A172 (cell line): Measurements from ENCODE around the gene SYT2. TPM values are rescaled to one million over a fixed set of nuclear protein-coding genes. Genes with fewer than 3 reads are reported as not detected.
"Not testable (repeated sequence)": the region's sequence is repeated elsewhere in the genome, so short reads cannot be mapped to it uniquely, and the experiment has no call there.

ENCODE experiments used
- DNase-seq: peaks from one replicate; pipeline ENCODE4 v3.0.0-alpha.2; 2015; ENCODE audit warnings: low spot score
- total RNA-seq: library from RNA; depleted of rRNA; stranded (reverse); fragments of >200 nt; shearing (Covaris generic); gene quantifications from 2 replicates; pipeline ENCODE4 v1.2.3, GENCODE V29; 2014

SYT2 gene
- total RNA-seq, 1 experiment from 2014 or later: not detected

GRCh38 chr1:202592146-202592545 is 118.1 kb downstream of the SYT2 start:
- no peak for DNase-seq

DNA sequence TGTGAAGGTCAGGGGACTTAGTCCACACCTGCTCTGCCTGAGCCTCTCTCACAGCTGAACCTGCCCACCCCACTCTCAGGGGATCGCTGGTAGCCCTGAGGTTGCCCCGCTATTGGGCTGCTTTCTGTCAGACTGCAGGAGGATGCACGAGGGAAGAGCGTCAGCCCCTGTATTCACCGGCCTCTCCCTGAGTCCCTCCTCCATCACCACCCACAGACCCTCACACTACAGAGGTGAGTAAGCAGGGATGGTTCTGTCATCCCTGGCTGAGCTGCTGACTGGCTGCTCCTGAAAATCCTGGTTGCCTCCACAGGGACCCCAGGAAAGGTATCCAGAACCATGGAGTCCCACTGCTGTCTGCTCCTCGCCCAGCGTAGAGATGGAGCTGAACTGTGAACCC is 118.7 kb downstream of the SYT2 start:
- no peak for DNase-seq

DNA sequence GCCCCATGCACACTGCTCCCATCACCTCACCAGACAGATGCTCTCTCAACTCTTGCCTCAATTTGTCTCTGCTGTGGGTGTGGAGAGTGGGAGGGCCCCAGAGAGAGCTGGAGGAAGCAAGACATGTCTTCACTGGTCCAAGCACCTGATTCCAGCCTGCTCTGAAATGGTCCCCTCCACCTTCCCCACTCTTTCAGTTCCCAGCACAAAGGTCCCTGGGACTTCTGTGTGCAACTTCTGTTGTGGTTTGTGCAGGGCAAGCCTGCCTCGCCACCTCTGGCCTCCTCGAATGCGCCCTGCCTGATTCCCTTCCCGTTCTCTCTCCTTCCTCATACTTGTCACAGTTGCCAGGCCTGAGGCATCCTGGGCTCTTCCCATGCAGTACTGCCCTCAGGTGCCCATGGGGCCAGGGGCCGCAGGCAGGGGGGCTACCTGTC is 119.3 kb downstream of the SYT2 start:
- no peak for DNase-seq

DNA sequence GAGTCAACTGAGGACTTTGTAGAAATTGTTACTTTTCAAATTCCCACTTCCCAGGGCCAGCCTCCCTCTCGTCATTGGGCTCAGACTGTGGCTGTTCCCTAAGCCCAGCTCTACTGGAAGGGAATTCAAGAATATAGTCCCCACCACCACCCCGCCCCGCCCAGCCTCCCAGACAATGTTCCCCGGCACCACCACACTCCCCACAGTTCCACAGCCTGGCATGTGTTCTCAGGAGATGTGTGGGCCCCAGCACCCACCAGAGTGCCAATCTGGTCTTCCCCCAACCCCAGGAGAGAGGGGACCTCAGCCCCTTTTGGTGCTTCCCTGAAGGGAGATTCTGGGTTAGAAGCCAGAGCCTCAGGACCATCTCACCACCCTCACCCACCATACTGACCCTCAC is 120.1 kb downstream of the SYT2 start:
- no peak for DNase-seq

GRCh38 chr1:202589190-202589930 is 120.9 kb downstream of the SYT2 start:
- DNase-seq: peak; percentile 100

- peak; percentile 90 for DNase-seq
Measured at GRCh38 chr1:202588503-202589189, 121.6 kb downstream of the SYT2 start.

DNA sequence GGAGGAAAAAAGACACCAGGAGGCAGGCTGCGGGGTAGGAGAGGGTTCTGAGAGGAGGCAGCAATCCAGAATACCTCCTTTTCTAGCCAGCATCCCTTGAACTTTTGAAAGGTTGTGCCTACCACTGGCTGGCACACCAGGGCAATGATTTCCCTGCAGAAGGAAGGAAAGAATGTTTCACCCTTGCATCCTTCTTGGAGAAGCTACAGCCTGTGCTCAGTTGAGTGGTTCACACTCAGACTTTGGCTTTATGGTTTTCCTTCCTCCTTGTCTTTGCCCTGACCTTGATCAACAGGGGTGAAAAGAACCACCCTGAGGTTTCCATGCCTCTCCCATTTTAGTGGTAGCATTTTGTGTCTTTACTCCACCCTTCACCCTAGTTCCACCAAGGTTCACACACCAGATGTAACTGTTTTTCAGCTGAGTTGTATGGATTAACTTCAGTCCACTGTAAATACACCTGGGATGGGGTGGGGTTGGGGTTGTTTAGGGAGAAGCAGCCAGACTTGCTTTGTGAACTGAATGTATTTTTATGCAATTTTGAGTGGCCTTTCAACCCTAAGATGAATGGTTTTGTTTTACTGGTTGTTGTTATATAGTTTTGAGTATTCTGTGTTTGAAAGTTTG is 122.3 kb downstream of the SYT2 start:
- no peak for DNase-seq

- DNase-seq: no peak
Measured at GRCh38 chr1:202586871-202587270, 123.4 kb downstream of the SYT2 start.

DNA sequence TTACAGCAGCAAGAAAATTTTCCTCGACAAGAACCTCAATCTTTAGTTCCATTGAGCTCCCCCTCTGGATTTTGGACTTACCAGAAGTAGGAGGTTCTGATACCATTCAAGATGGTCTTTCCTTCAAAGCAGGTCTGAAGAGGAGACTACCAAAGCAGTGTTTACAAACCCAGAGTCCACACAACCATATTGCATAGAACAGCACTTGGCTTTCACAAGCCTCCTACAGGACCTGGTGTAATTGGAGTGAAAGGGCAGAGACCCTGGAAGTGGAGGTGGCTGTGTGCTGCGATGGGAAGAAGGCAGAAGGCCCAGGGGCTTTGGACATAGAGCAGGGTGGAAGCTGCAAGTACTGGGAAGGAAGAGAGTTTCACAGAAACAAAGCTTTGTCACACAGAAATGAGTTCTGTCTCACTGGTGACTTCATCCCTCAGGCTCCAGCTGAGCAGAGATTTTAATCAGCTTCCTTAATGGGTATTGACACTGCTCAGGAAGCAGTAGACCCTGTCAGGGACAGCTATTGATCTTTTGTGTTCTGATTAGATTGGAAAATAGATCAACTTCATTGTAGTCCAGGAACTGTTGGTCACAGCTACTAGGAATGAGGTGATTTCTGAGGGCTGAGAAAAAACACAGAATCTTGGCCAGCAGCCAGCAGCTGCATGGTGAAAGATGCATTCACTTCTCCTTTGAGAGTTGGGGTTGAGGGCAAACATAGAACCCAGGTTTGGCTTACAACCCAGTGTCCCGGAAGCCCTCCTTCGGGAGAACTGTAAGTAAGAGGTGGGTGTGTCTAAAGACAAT is 124.0 kb downstream of the SYT2 start:
- peak; percentile 42 for DNase-seq

DNA sequence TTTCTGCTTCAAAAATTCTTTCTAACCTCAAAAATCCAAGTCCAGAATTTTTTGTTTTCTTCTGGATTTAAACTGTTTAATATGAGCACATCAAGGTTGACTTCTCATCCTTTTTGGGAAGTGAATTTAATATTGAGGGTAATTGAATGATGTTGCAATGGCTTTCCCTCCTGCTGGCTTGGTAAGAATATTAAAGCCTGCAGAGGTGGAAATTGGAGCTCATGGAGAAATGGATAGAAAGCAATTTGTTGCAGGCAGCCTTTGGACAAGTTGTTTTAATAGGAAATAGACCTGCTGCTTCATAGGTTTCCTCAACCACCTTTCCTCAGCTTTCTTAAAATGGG is 124.7 kb downstream of the SYT2 start:
- DNase-seq: no peak

- DNase-seq: no peak
Measured at GRCh38 chr1:202584707-202585589, 125.3 kb downstream of the SYT2 start.

DNA sequence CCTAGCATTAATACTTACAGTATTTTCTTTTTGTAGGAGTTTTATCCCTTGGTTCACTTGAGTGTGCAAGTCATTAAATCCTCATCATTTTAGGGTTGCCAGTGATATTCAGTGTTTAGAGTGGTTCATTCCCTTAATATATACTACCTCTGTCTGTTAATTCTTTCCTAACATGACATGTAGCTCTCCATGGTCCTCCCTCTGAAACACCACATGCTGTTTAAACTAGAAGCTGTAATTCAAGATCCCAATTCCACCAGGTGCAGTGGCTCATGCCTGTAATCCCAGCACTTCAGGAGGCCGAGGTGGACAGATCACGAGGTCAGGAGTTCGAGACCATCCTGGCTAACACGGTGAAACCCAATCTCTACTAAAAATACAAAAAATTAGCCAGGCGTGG is 127.9 kb downstream of the SYT2 start:
- not testable (repeated sequence) for DNase-seq

DNA sequence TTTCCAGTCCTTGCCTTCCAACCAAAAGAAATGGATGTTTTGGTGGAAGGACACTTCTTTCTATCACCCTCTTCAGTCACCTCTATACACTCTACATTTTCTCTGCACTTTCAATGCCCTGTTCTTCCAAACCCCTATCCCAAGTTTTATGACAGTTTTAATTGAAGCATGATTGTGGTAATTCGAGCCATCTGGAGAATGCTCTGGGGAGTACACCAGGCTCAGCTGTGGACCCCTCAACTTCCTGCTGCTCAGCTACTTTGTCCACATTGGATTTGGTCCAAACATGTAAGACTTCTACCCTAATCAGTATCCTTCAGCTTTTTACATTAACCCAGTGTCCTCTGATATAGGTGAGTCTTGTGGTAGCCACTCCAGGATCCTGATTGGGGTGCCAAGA is 129.6 kb downstream of the SYT2 start:
- DNase-seq: no peak

- peak; percentile 68 for DNase-seq
Measured at GRCh38 chr1:202579806-202580205, 130.4 kb downstream of the SYT2 start.

- DNase-seq: no peak
Measured at GRCh38 chr1:202578565-202578964, 131.7 kb downstream of the SYT2 start.

- no peak for DNase-seq
Measured at GRCh38 chr1:202578001-202578504, 132.2 kb downstream of the SYT2 start.

DNA sequence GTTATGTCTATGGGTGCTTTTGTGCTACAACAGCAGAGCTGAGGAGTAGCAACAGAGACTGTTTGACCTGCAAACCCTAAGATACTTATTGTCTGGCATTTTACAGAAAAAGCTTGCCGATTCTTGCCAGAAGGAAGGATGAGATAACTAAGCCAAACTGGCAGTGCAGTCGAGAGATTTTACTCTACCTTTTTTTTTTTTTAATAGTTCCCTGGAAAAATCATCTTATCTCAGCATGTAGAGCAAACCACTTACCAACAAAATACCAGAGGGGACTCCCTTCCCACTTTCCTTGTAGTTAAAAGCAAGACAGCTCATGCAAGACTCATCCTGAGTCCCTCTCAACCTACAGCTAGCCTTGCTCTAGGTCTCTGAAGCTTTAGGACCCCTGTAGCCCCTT is 132.9 kb downstream of the SYT2 start:
- no peak for DNase-seq

GRCh38 chr1:202576816-202577215 is 133.4 kb downstream of the SYT2 start:
- no peak for DNase-seq

- no peak for DNase-seq
Measured at GRCh38 chr1:202575918-202576653, 134.2 kb downstream of the SYT2 start.

DNA sequence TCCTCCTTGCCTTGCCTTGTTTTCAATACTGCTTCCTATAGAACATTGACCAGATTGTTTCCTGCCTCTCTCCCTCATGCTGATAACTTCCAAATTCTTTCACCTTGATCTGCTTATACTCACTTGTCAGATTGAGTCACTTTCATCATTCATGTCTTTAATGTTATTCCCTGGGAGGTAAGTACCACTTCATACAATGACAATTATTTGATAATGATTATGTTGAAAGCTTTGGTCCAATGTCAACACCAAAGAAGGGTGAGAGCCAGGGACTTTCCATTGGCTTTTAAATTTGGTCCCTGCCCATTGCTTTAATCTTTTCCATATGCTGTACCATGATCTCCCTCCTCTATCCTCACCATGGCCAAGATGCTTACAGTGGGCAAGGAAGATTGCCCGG is 137.4 kb downstream of the SYT2 start:
- no peak for DNase-seq
